Esophagus muscularis mucosa (tissue), 4 donors: ENCODE measurements around the gene STX8. TPM values are rescaled to one million over a fixed set of nuclear protein-coding genes. Genes with fewer than 3 reads are reported as not detected.
A peak's percentile ranks its signal among the peaks of the same experiment; 100 is the strongest.
"Not testable (repeated sequence)": the region's sequence is repeated elsewhere in the genome, so short reads cannot be mapped to it uniquely, and the experiment has no call there.

Experiments
- DNase-seq: peaks from one replicate; pipeline ENCODE4 v3.0.0-alpha.2; 2017; ENCODE audit errors: extremely low spot score
- H3K27ac ChIP-seq, 4 donors: fragments of 200-600 bp; sonication (generic); replicated peaks in 1 of 4; 1 replicate in 3 of 4; 2 replicates in 1 of 4; pipeline ENCODE4 v1.5.1; 2016 to 2019; ENCODE audit warnings: mild to moderate bottlenecking in 1 of 4
- H3K27me3 ChIP-seq, 4 donors: fragments of 200-600 bp; sonication (generic); one replicate each; pipeline versions ENCODE4 v1.5.1 to v1.6.0; 2016 to 2019
- H3K36me3 ChIP-seq, 4 donors: fragments of 200-600 bp; sonication (generic); one replicate each; pipeline ENCODE4 v1.5.1; 2016 to 2019
- H3K4me1 ChIP-seq, 4 donors: fragments of 200-600 bp; sonication (generic); one replicate each; pipeline ENCODE4 v1.5.1; 2016 to 2019
- H3K4me3 ChIP-seq, 4 donors: fragments of 200-600 bp; sonication (generic); 1 replicate in 2 of 4; 2 replicates in 2 of 4; pipeline ENCODE4 v1.5.1; 2016 to 2019; ENCODE audit warnings: mild to moderate bottlenecking in 4 of 4, moderate library complexity in 1 of 4
- H3K9me3 ChIP-seq, 4 donors: fragments of 200-600 bp; sonication (generic); 1 replicate in 3 of 4; 2 replicates in 1 of 4; pipeline ENCODE4 v1.5.1; 2016 to 2019
- EP300 ChIP-seq: sonication (generic); formaldehyde crosslinking; IDR thresholded peaks from one replicate; pipeline ENCODE4 v1.6.1; 2017; ENCODE audit warnings: antibody characterized with exemption
- POLR2A ChIP-seq: fragments of 450-650 bp; IDR thresholded peaks from one replicate; pipeline ENCODE4 v1.6.1; 2017; ENCODE audit warnings: antibody characterized with exemption, moderate library complexity, mild to moderate bottlenecking, low read depth
- POLR2AphosphoS5 ChIP-seq, 2 donors: sonication (generic); formaldehyde crosslinking; IDR thresholded peaks; one replicate each; pipeline ENCODE4 v1.6.1; 2017; ENCODE audit warnings: antibody characterized with exemption in 2 of 2
- WGBS: methylation state at CpG from one replicate; pipeline ENCODE4 v1.1.5; 2018; 5-methylcytosine and 5-hydroxymethylcytosine counted together
- intact Hi-C: fragments of 100-400 bp; cut with DNase I; formaldehyde crosslinking; loops from one replicate; pipeline ENCODE4 v1.15.1; 2023
- total RNA-seq, 4 donors: library from RNA; depleted of rRNA; stranded (reverse); fragments of >200 nt; gene quantifications; one replicate each; pipeline versions ENCODE4 v1.1.0 to v1.2.1, GENCODE V29; 2016
- TF ChIP-seq, protein P1 (sequence below), 3 experiments: fragments of 200-600 bp in 2 of 3; fragments of 450-650 bp in 1 of 3; sonication (generic) in 2 of 3; IDR thresholded peaks; one replicate each; pipeline ENCODE4 v1.5.1; 2017 to 2019; ENCODE audit warnings: antibody characterized with exemption in 3 of 3, mild to moderate bottlenecking in 2 of 3, moderate library complexity in 1 of 3

Gene STX8
- total RNA-seq, 4 donors from 2014 or later: 83.9 to 104 (median 94.5) TPM

DNA sequence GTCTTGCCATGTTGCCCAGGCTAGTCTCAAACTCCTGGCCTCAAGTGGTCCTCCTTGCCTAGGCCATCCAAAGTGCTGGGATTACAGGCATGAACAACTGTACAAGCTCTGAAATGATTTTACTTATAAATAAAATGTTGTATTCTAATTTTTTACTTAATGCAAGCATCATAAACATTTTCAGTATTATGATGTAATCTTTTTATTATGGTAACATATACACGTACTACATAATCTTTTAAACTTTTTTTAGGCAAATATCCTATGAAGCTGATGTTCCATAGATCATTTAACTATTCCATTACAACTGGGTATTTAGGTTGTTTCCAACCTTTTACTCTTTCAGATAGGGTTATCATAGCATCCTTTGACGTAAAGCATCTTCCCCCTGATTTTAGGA is 35.9 kb upstream of the STX8 start:
- 79% methylated on average over 2 of the region's 2 CpGs for WGBS
- TF ChIP-seq POLR2AphosphoS5 (IDR thresholded peaks at IDR 0.05): no peak
- no peak for TF ChIP-seq POLR2A
- TF ChIP-seq EP300: no peak
- TF ChIP-seq, protein P1, sequence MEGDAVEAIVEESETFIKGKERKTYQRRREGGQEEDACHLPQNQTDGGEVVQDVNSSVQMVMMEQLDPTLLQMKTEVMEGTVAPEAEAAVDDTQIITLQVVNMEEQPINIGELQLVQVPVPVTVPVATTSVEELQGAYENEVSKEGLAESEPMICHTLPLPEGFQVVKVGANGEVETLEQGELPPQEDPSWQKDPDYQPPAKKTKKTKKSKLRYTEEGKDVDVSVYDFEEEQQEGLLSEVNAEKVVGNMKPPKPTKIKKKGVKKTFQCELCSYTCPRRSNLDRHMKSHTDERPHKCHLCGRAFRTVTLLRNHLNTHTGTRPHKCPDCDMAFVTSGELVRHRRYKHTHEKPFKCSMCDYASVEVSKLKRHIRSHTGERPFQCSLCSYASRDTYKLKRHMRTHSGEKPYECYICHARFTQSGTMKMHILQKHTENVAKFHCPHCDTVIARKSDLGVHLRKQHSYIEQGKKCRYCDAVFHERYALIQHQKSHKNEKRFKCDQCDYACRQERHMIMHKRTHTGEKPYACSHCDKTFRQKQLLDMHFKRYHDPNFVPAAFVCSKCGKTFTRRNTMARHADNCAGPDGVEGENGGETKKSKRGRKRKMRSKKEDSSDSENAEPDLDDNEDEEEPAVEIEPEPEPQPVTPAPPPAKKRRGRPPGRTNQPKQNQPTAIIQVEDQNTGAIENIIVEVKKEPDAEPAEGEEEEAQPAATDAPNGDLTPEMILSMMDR (IDR thresholded peaks at IDR 0.05): no peak
- peak; percentile 21 for DNase-seq

GRCh38 chr17:9607058-9607457 is 31.4 kb upstream of the STX8 start:
- WGBS: 80% methylated on average over 5 of the region's 5 CpGs
- H3K27ac ChIP-seq, H3K4me1 ChIP-seq, intact Hi-C loops, H3K36me3 ChIP-seq, H3K9me3 ChIP-seq, DNase-seq, H3K4me3 ChIP-seq, H3K27me3 ChIP-seq: not testable (repeated sequence)

More for the DNA sequence above, 35.9 kb upstream of the STX8 start:
- Histone ChIP-seq H3K4me1 (no peaks in the 10 kb centered on the region), H3K36me3 (no peaks in the 10 kb centered on the region), H3K27me3 (no peaks in the 10 kb centered on the region), H3K27ac (no peak overlapping the region), H3K4me3 (no peak overlapping the region), H3K9me3 (no peaks in the 10 kb centered on the region)
- intact Hi-C loops: no loop called here

GRCh38 chr17:9606453-9606852 is 30.8 kb upstream of the STX8 start:
- no peaks in the 10 kb centered on the region for H3K27me3 ChIP-seq
- H3K4me3 ChIP-seq: no peak overlapping the region
- intact Hi-C loops: no loop called here
- TF ChIP-seq, protein P1 (IDR thresholded peaks at IDR 0.05): no peak
- TF ChIP-seq EP300 (no peak), POLR2AphosphoS5 (IDR thresholded peaks at IDR 0.05) (no peak), POLR2A (no peak)
- no peaks in the 10 kb centered on the region for H3K36me3 ChIP-seq
- no peak overlapping the region for H3K27ac ChIP-seq
- no peaks in the 10 kb centered on the region for H3K4me1 ChIP-seq
- DNase-seq: no peak
- H3K9me3 ChIP-seq: no peaks in the 10 kb centered on the region
- WGBS: 90% methylated on average over 6 of the region's 6 CpGs

DNA sequence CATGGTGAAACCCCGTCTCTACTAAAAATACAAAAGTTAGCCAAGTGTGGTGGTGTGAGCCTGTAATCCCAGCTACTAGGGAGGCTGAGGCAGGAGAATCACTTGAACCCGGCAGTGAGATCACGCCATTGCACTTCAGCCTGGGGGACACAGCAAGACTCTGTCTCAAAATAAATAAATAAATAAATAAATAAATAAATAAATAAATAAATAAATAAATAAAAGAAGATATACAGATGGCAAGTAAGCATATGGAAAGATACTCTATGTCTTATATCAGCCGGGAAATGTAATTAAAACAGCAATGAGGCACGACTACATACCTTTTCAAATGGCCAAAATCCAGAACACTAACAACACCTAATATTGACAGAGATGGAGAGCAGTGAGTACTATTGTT is 29.0 kb upstream of the STX8 start:
- H3K27me3 ChIP-seq, H3K4me3 ChIP-seq, DNase-seq, H3K9me3 ChIP-seq, H3K4me1 ChIP-seq, intact Hi-C loops, H3K27ac ChIP-seq, H3K36me3 ChIP-seq: not testable (repeated sequence)
- 85% methylated on average over 5 of the region's 5 CpGs for WGBS

- H3K27me3 ChIP-seq: no peaks in the 10 kb centered on the region
- DNase-seq: peak; percentile 29
- no peak for TF ChIP-seq EP300
- TF ChIP-seq POLR2A: no peak
- no peak for TF ChIP-seq POLR2AphosphoS5 (IDR thresholded peaks at IDR 0.05)
- TF ChIP-seq, protein P1 (IDR thresholded peaks at IDR 0.05): no peak
- intact Hi-C loops: no loop called here
- H3K4me1 ChIP-seq: no peaks in the 10 kb centered on the region
- H3K4me3 ChIP-seq: no peak overlapping the region
- no peak overlapping the region for H3K27ac ChIP-seq
- no peaks in the 10 kb centered on the region for H3K36me3 ChIP-seq
- no peaks in the 10 kb centered on the region for H3K9me3 ChIP-seq
- 83% methylated on average over 4 of the region's 4 CpGs for WGBS
These were observed 23.0 kb upstream of the STX8 start for GRCh38 chr17:9598661-9599060.

GRCh38 chr17:9597638-9598037 is 22.0 kb upstream of the STX8 start:
- H3K4me1 ChIP-seq, H3K9me3 ChIP-seq, H3K27ac ChIP-seq, H3K27me3 ChIP-seq, DNase-seq, H3K36me3 ChIP-seq, H3K4me3 ChIP-seq, intact Hi-C loops: not testable (repeated sequence)
- WGBS: 85% methylated on average over 5 of the region's 5 CpGs
